ENCODE results near the gene CACNA1A.

DNA sequence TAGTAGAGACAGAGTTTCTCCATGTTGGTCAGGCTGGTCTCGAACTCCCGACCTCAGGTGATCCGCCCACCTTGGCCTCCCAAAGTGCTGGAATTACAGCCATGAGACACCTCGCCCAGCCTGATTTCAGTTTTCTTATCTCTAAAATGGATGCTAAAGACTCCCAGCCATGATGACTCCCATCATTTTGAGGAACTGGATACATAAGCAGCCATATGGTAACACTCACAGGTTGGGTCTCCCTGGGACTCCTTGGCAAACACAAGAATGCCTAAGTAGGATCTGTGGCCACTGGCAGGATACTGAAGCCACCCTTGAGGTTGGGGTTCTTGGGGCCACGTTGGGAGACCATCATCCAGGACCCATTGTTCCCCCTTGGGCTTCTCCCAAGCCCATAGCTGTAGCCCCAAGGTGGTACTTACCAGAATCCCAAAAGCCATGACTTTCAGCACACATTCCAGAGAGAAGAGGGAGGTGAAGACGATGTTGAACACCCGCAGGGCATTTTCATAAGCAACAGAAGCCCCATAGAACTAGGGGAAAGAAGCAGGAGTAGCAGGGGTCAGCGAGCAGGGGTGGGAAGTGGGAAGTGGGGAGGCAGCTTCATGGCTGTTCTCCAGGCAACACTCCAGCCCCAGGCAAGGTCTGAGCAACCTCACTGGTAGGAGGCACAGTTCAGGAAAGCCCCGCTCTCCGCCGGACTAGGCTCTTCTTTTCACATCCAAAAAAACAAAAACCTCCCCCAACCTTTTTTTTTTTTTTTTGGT lies 253.5 kb downstream of the CACNA1A start:
- TF ChIP-seq TAF1 (IDR thresholded peaks at IDR 0.05; ENCODE audit: borderline replicate concordance, low read depth, low read length) (no peak), POLR2A (IDR thresholded peaks at IDR 0.05; ENCODE audit: low read depth, low read length) (no peak)
